ENCODE data around the gene RTN4R.

GRCh38 chr22:20296598-20296997, 28.5 kb upstream of the RTN4R start:
- TF ChIP-seq CTCF (conservative IDR thresholded peaks at IDR 0.05; ENCODE audit: low read depth in 2 of 2) (no peak), STAT1 (IDR thresholded peaks at IDR 0.05; ENCODE audit: unreplicated experiment) (no peak), EZH2 (IDR thresholded peaks at IDR 0.05; ENCODE audit: low read depth, unreplicated experiment) (no peak), POLR2AphosphoS5 (IDR thresholded peaks at IDR 0.05; ENCODE audit: low read depth) (no peak)
